Chondrocyte (in vitro differentiated cells): ENCODE measurements around the gene TCP10L. TPM values are rescaled to one million over a fixed set of nuclear protein-coding genes. Genes with fewer than 3 reads are reported as not detected.
"Not testable (repeated sequence)": the region's sequence is repeated elsewhere in the genome, so short reads cannot be mapped to it uniquely, and the experiment has no call there.

Experiments used
- DNase-seq: peaks from one replicate; pipeline ENCODE4 v3.0.0; 2021; ENCODE audit warnings: mixed read lengths, low spot score
- H3K27ac Mint-ChIP-seq: one replicate; pipeline ENCODE4 v1.8.0; 2021; ENCODE audit warnings: mild to moderate bottlenecking, moderate library complexity, mixed read lengths; ENCODE audit not compliant: unreplicated experiment
- H3K27me3 Mint-ChIP-seq: 2 replicates; pipeline ENCODE4 v1.8.0; 2021; ENCODE audit warnings: low read depth, mixed read lengths
- H3K36me3 Mint-ChIP-seq: 2 replicates; pipeline ENCODE4 v1.8.0; 2021; ENCODE audit warnings: low read depth, mixed read lengths
- H3K4me1 Mint-ChIP-seq: 2 replicates; pipeline ENCODE4 v1.8.0; 2021; ENCODE audit warnings: low read depth, mild to moderate bottlenecking, mixed read lengths
- H3K4me3 Mint-ChIP-seq: one replicate; pipeline ENCODE4 v1.8.0; 2021; ENCODE audit warnings: mild to moderate bottlenecking, moderate library complexity, mixed read lengths; ENCODE audit not compliant: unreplicated experiment
- H3K9me3 Mint-ChIP-seq: 2 replicates; pipeline ENCODE4 v1.8.0; 2021; ENCODE audit warnings: low read depth, mixed read lengths
- CTCF ChIP-seq: fragments of 200-600 bp; sonication (generic); IDR thresholded peaks from 2 replicates; pipeline ENCODE4 v1.5.0; 2021; ENCODE audit warnings: antibody characterized with exemption, mild to moderate bottlenecking, moderate library complexity
- long read RNA-seq: library from polyadenylated mRNA; stranded (forward); transcript quantifications from one replicate; pipeline ENCODE4 v2.0.0, GENCODE V29; 2021
- total RNA-seq: library from RNA; stranded (reverse); gene quantifications from 3 replicates; pipeline ENCODE4 v1.2.1, GENCODE V29; 2021

The TCP10L gene
- 0.31 to 0.70 TPM (median 0.40 TPM) in 3 replicates for total RNA-seq
- long read RNA-seq, result 0 reads

- H3K4me1 Mint-ChIP-seq, result no peaks in the 10 kb centered on the region
- DNase-seq, result no peak
- TF ChIP-seq CTCF, result no peak
- no peaks in the 10 kb centered on the region for H3K36me3 Mint-ChIP-seq
- H3K9me3 Mint-ChIP-seq, result no peaks in the 10 kb centered on the region
- peaks cover 10% of the 10 kb centered on the region for H3K27me3 Mint-ChIP-seq
- no peak within 1 kb of the TSS for H3K4me3 Mint-ChIP-seq
- H3K27ac Mint-ChIP-seq, result no peak within 1 kb of the TSS
Measured at GRCh38 chr21:32585042-32585710, at the start of gene TCP10L. Gene TCP10L, minus strand, starts transcription at chr21:32585523. Its CDS starts 1,219 bp downstream, at chr21:32584304.

GRCh38 chr21:32626621-32627196 is 41.4 kb upstream of the TCP10L start:
- DNase-seq, result no peak
- H3K27me3 Mint-ChIP-seq, result peaks cover 2% of the 10 kb centered on the region
- no peak overlapping the region for H3K27ac Mint-ChIP-seq
- peaks cover 5% of the 10 kb centered on the region for H3K9me3 Mint-ChIP-seq
- H3K4me1 Mint-ChIP-seq, result no peaks in the 10 kb centered on the region
- H3K36me3 Mint-ChIP-seq, result peaks cover 12% of the 10 kb centered on the region
- no peak overlapping the region for H3K4me3 Mint-ChIP-seq
- TF ChIP-seq CTCF, result no peak

GRCh38 chr21:32618218-32618617 is 32.9 kb upstream of the TCP10L start:
- not testable (repeated sequence) for H3K9me3 Mint-ChIP-seq, H3K4me1 Mint-ChIP-seq, H3K36me3 Mint-ChIP-seq, H3K4me3 Mint-ChIP-seq, DNase-seq, H3K27ac Mint-ChIP-seq
- peaks cover 39% of the 10 kb centered on the region for H3K27me3 Mint-ChIP-seq

GRCh38 chr21:32613436-32614043 is 28.2 kb upstream of the TCP10L start:
- H3K9me3 Mint-ChIP-seq, result no peaks in the 10 kb centered on the region
- peak overlapping the region; percentile 97 for H3K27ac Mint-ChIP-seq
- DNase-seq, result no peak
- peaks cover 12% of the 10 kb centered on the region for H3K27me3 Mint-ChIP-seq
- H3K4me3 Mint-ChIP-seq, result peak overlapping the region; percentile 97
- TF ChIP-seq CTCF, result no peak
- H3K36me3 Mint-ChIP-seq, result peaks cover 5% of the 10 kb centered on the region
- peaks cover 11% of the 10 kb centered on the region for H3K4me1 Mint-ChIP-seq

GRCh38 chr21:32612999-32613337 is 27.6 kb upstream of the TCP10L start:
- no peak for DNase-seq
- H3K9me3 Mint-ChIP-seq, result no peaks in the 10 kb centered on the region
- peaks cover 11% of the 10 kb centered on the region for H3K4me1 Mint-ChIP-seq
- peaks cover 5% of the 10 kb centered on the region for H3K36me3 Mint-ChIP-seq
- peak overlapping the region; percentile 97 for H3K27ac Mint-ChIP-seq
- no peak for TF ChIP-seq CTCF
- H3K27me3 Mint-ChIP-seq, result peaks cover 9% of the 10 kb centered on the region
- peak overlapping the region; percentile 97 for H3K4me3 Mint-ChIP-seq
